IPS-15b (cell line): Measurements from ENCODE around the gene ELN.
"Not testable (repeated sequence)": the region's sequence is repeated elsewhere in the genome, so short reads cannot be mapped to it uniquely, and the experiment has no call there.

Experiments used
- H3K27me3 ChIP-seq: one replicate; pipeline ENCODE4 v1.6.1; 2013; ENCODE audit warnings: low read length; ENCODE audit not compliant: control insufficient read depth, insufficient read depth
- H3K36me3 ChIP-seq: one replicate; pipeline ENCODE4 v1.6.1; 2013; ENCODE audit warnings: low read length; ENCODE audit not compliant: control insufficient read depth, insufficient read depth
- H3K4me1 ChIP-seq: one replicate; pipeline ENCODE4 v1.6.1; 2013; ENCODE audit warnings: mild to moderate bottlenecking, low read length; ENCODE audit not compliant: control insufficient read depth, insufficient read depth
- H3K4me3 ChIP-seq: one replicate; pipeline ENCODE4 v1.5.1; 2013; ENCODE audit warnings: low read depth, low read length
- H3K9ac ChIP-seq: one replicate; pipeline ENCODE4 v1.6.1; 2013; ENCODE audit warnings: low read depth, mild to moderate bottlenecking, low read length
- H3K9me3 ChIP-seq: one replicate; pipeline ENCODE4 v1.6.1; 2013; ENCODE audit warnings: mild to moderate bottlenecking, low read length; ENCODE audit not compliant: control insufficient read depth, insufficient read depth

ELN gene

GRCh38 chr7:74038194-74038961 lies 10.4 kb downstream of the ELN start:
- H3K9me3 ChIP-seq: no peaks in the 10 kb centered on the region
- no peaks in the 10 kb centered on the region for H3K36me3 ChIP-seq
- H3K4me3 ChIP-seq: no peak overlapping the region
- H3K27me3 ChIP-seq: no peaks in the 10 kb centered on the region
- no peaks in the 10 kb centered on the region for H3K4me1 ChIP-seq
- no peak overlapping the region for H3K9ac ChIP-seq

GRCh38 chr7:74039337-74039736 lies 11.4 kb downstream of the ELN start:
- Histone ChIP-seq H3K36me3 (no peaks in the 10 kb centered on the region), H3K4me3 (no peak overlapping the region), H3K9me3 (no peaks in the 10 kb centered on the region), H3K27me3 (no peaks in the 10 kb centered on the region), H3K4me1 (no peaks in the 10 kb centered on the region), H3K9ac (no peak overlapping the region)

GRCh38 chr7:74040101-74040790 lies 12.3 kb downstream of the ELN start:
- Histone ChIP-seq H3K4me1 (no peaks in the 10 kb centered on the region), H3K27me3 (no peaks in the 10 kb centered on the region), H3K9me3 (no peaks in the 10 kb centered on the region), H3K9ac (no peak overlapping the region), H3K4me3 (no peak overlapping the region), H3K36me3 (no peaks in the 10 kb centered on the region)

- Histone ChIP-seq H3K9ac (no peak overlapping the region), H3K4me3 (no peak overlapping the region), H3K36me3 (no peaks in the 10 kb centered on the region), H3K27me3 (no peaks in the 10 kb centered on the region), H3K9me3 (no peaks in the 10 kb centered on the region), H3K4me1 (no peaks in the 10 kb centered on the region)
Observed at GRCh38 chr7:74040791-74041520, 13.0 kb downstream of the ELN start.

GRCh38 chr7:74042746-74043522 lies 15.0 kb downstream of the ELN start:
- Histone ChIP-seq H3K36me3 (no peaks in the 10 kb centered on the region), H3K9ac (no peak overlapping the region), H3K4me1 (no peaks in the 10 kb centered on the region), H3K4me3 (no peak overlapping the region), H3K9me3 (no peaks in the 10 kb centered on the region), H3K27me3 (no peaks in the 10 kb centered on the region)

- H3K27me3 ChIP-seq: no peaks in the 10 kb centered on the region
- H3K9ac ChIP-seq: no peak overlapping the region
- H3K4me1 ChIP-seq: no peaks in the 10 kb centered on the region
- no peaks in the 10 kb centered on the region for H3K9me3 ChIP-seq
- H3K4me3 ChIP-seq: no peak overlapping the region
- no peaks in the 10 kb centered on the region for H3K36me3 ChIP-seq
Observed at GRCh38 chr7:74043523-74043951, 15.6 kb downstream of the ELN start.

- H3K27me3 ChIP-seq: no peaks in the 10 kb centered on the region
- H3K4me3 ChIP-seq: no peak overlapping the region
- no peaks in the 10 kb centered on the region for H3K36me3 ChIP-seq
- no peak overlapping the region for H3K9ac ChIP-seq
- no peaks in the 10 kb centered on the region for H3K9me3 ChIP-seq
- no peaks in the 10 kb centered on the region for H3K4me1 ChIP-seq
Observed at GRCh38 chr7:74044366-74045350, 16.7 kb downstream of the ELN start.

- not testable (repeated sequence) for H3K4me1 ChIP-seq, H3K4me3 ChIP-seq, H3K9ac ChIP-seq, H3K27me3 ChIP-seq, H3K9me3 ChIP-seq, H3K36me3 ChIP-seq
Observed at GRCh38 chr7:74046581-74046980, 18.6 kb downstream of the ELN start.

- no peak overlapping the region for H3K9ac ChIP-seq
- no peaks in the 10 kb centered on the region for H3K9me3 ChIP-seq
- no peaks in the 10 kb centered on the region for H3K36me3 ChIP-seq
- no peaks in the 10 kb centered on the region for H3K27me3 ChIP-seq
- no peaks in the 10 kb centered on the region for H3K4me1 ChIP-seq
- no peak overlapping the region for H3K4me3 ChIP-seq
Observed at GRCh38 chr7:74047804-74048380, 19.9 kb downstream of the ELN start.

- H3K4me3 ChIP-seq: no peak overlapping the region
- H3K9ac ChIP-seq: no peak overlapping the region
- H3K9me3 ChIP-seq: no peaks in the 10 kb centered on the region
- no peaks in the 10 kb centered on the region for H3K27me3 ChIP-seq
- H3K4me1 ChIP-seq: no peaks in the 10 kb centered on the region
- H3K36me3 ChIP-seq: no peaks in the 10 kb centered on the region
Observed at GRCh38 chr7:74048999-74049599, 21.1 kb downstream of the ELN start.
